Activated naive CD4-positive, alpha-beta T cell treated with anti-CD3 and anti-CD28 coated beads, Interleukin-2, amount 10 ng/mL, durations not matched to agents 7 days and 5 days (primary cell): ENCODE data around the gene TULP1.

Experiments
- CTCF ChIA-PET: fragments of 350-600 bp; sonication (Branson Sonifier 250); formaldehyde crosslinking; loops from one replicate; lab custom pipeline; 2021; ENCODE audit warnings: antibody characterized with exemption; lab: Charles Lee
- DNase-seq: peaks from one replicate; pipeline ENCODE4 v3.0.0-alpha.2; 2020
- H3K27ac Mint-ChIP-seq: one replicate; pipeline ENCODE4 v1.8.0; 2021; ENCODE audit warnings: mild to moderate bottlenecking, moderate library complexity, mixed read lengths
- H3K27me3 Mint-ChIP-seq: one replicate; pipeline ENCODE4 v1.8.0; 2021; ENCODE audit warnings: mild to moderate bottlenecking, mixed read lengths
- H3K36me3 Mint-ChIP-seq: one replicate; pipeline ENCODE4 v1.8.0; 2021; ENCODE audit warnings: mixed read lengths
- H3K4me1 Mint-ChIP-seq: one replicate; pipeline ENCODE4 v1.8.0; 2021; ENCODE audit warnings: mixed read lengths
- H3K4me3 Mint-ChIP-seq: one replicate; pipeline ENCODE4 v1.8.0; 2021; ENCODE audit warnings: mild to moderate bottlenecking, moderate library complexity, mixed read lengths
- H3K9me3 Mint-ChIP-seq: one replicate; pipeline ENCODE4 v1.8.0; 2021; ENCODE audit warnings: mixed read lengths

The TULP1 gene

GRCh38 chr6:35489066-35489465, 23.6 kb downstream of the TULP1 start:
- no peak for DNase-seq
- CTCF ChIA-PET: no interaction called here
- Mint-ChIP-seq H3K36me3 (no peaks in the 10 kb centered on the region), H3K27ac (no peak overlapping the region), H3K9me3 (no peaks in the 10 kb centered on the region), H3K4me3 (no peak overlapping the region), H3K4me1 (peaks cover 11% of the 10 kb centered on the region), H3K27me3 (peaks cover 41% of the 10 kb centered on the region)

- Mint-ChIP-seq H3K4me1 (peaks cover 7% of the 10 kb centered on the region), H3K4me3 (no peak overlapping the region), H3K27me3 (peaks cover 42% of the 10 kb centered on the region), H3K36me3 (no peaks in the 10 kb centered on the region), H3K27ac (no peak overlapping the region), H3K9me3 (no peaks in the 10 kb centered on the region)
- CTCF ChIA-PET: no interaction called here
- no peak for DNase-seq
Measured at GRCh38 chr6:35488517-35488862, 24.2 kb downstream of the TULP1 start.

- H3K4me3 Mint-ChIP-seq: no peak overlapping the region
- no peaks in the 10 kb centered on the region for H3K9me3 Mint-ChIP-seq
- CTCF ChIA-PET: no interaction called here
- no peak for DNase-seq
- H3K4me1 Mint-ChIP-seq: peaks cover 7% of the 10 kb centered on the region
- H3K27ac Mint-ChIP-seq: no peak overlapping the region
- peaks cover 43% of the 10 kb centered on the region for H3K27me3 Mint-ChIP-seq
- no peaks in the 10 kb centered on the region for H3K36me3 Mint-ChIP-seq
Measured at GRCh38 chr6:35487658-35488516, 24.8 kb downstream of the TULP1 start.

- Mint-ChIP-seq H3K36me3 (no peaks in the 10 kb centered on the region), H3K4me1 (peaks cover 7% of the 10 kb centered on the region), H3K27me3 (peaks cover 34% of the 10 kb centered on the region), H3K9me3 (no peaks in the 10 kb centered on the region), H3K4me3 (no peak overlapping the region), H3K27ac (no peak overlapping the region)
- CTCF ChIA-PET: no interaction called here
- DNase-seq: no peak
Measured at GRCh38 chr6:35486005-35486925, 26.4 kb downstream of the TULP1 start.

GRCh38 chr6:35485402-35485877, 27.3 kb downstream of the TULP1 start:
- H3K27me3 Mint-ChIP-seq: peaks cover 32% of the 10 kb centered on the region
- no peak overlapping the region for H3K27ac Mint-ChIP-seq
- no peak for DNase-seq
- CTCF ChIA-PET: interaction anchor here (0.7 kb wide), 1 partner anchor 36 kb away, joined by 3 read pairs; no protein-coding TSS in a partner anchor
- H3K4me1 Mint-ChIP-seq: peaks cover 7% of the 10 kb centered on the region
- no peaks in the 10 kb centered on the region for H3K36me3 Mint-ChIP-seq
- no peaks in the 10 kb centered on the region for H3K9me3 Mint-ChIP-seq
- no peak overlapping the region for H3K4me3 Mint-ChIP-seq

GRCh38 chr6:35484921-35485392, 27.7 kb downstream of the TULP1 start:
- CTCF ChIA-PET: interaction anchor here (0.7 kb wide), 1 partner anchor 36 kb away, joined by 3 read pairs; no protein-coding TSS in a partner anchor
- no peaks in the 10 kb centered on the region for H3K36me3 Mint-ChIP-seq
- H3K9me3 Mint-ChIP-seq: no peaks in the 10 kb centered on the region
- no peak overlapping the region for H3K27ac Mint-ChIP-seq
- H3K4me1 Mint-ChIP-seq: peaks cover 7% of the 10 kb centered on the region
- H3K27me3 Mint-ChIP-seq: peaks cover 33% of the 10 kb centered on the region
- no peak for DNase-seq
- no peak overlapping the region for H3K4me3 Mint-ChIP-seq

GRCh38 chr6:35483893-35484645, 28.6 kb downstream of the TULP1 start:
- H3K27me3 Mint-ChIP-seq: peaks cover 36% of the 10 kb centered on the region
- no peak overlapping the region for H3K4me3 Mint-ChIP-seq
- H3K36me3 Mint-ChIP-seq: no peaks in the 10 kb centered on the region
- no peak overlapping the region for H3K27ac Mint-ChIP-seq
- no peaks in the 10 kb centered on the region for H3K9me3 Mint-ChIP-seq
- peaks cover 7% of the 10 kb centered on the region for H3K4me1 Mint-ChIP-seq
- CTCF ChIA-PET: no interaction called here
- no peak for DNase-seq

GRCh38 chr6:35483490-35483889, 29.2 kb downstream of the TULP1 start:
- Mint-ChIP-seq H3K27me3 (peaks cover 36% of the 10 kb centered on the region), H3K9me3 (no peaks in the 10 kb centered on the region), H3K36me3 (no peaks in the 10 kb centered on the region), H3K4me1 (peaks cover 7% of the 10 kb centered on the region), H3K4me3 (no peak overlapping the region), H3K27ac (no peak overlapping the region)
- no peak for DNase-seq
- CTCF ChIA-PET: no interaction called here

GRCh38 chr6:35483062-35483461, 29.6 kb downstream of the TULP1 start:
- Mint-ChIP-seq H3K36me3 (no peaks in the 10 kb centered on the region), H3K4me3 (no peak overlapping the region), H3K27me3 (peaks cover 40% of the 10 kb centered on the region), H3K9me3 (no peaks in the 10 kb centered on the region), H3K27ac (no peak overlapping the region), H3K4me1 (peaks cover 6% of the 10 kb centered on the region)
- no peak for DNase-seq
- CTCF ChIA-PET: no interaction called here

GRCh38 chr6:35481226-35481625, 31.5 kb downstream of the TULP1 start:
- no peak for DNase-seq
- Mint-ChIP-seq H3K4me3 (no peak overlapping the region), H3K36me3 (no peaks in the 10 kb centered on the region)

GRCh38 chr6:35480176-35480575, 32.5 kb downstream of the TULP1 start:
- H3K4me3 Mint-ChIP-seq: no peak overlapping the region
- no peak for DNase-seq
- H3K27ac Mint-ChIP-seq: no peak overlapping the region
- CTCF ChIA-PET: interaction anchor here (0.9 to 1.2 kb wide), 2 partner anchors 8 to 187 kb away, joined by 3 read pairs; no protein-coding TSS in a partner anchor
- peaks cover 44% of the 10 kb centered on the region for H3K27me3 Mint-ChIP-seq
- no peaks in the 10 kb centered on the region for H3K36me3 Mint-ChIP-seq
- no peaks in the 10 kb centered on the region for H3K4me1 Mint-ChIP-seq
- no peaks in the 10 kb centered on the region for H3K9me3 Mint-ChIP-seq

More at GRCh38 chr6:35481226-35481625, 31.5 kb downstream of the TULP1 start:
- no peaks in the 10 kb centered on the region for H3K9me3 Mint-ChIP-seq
- no peak overlapping the region for H3K27ac Mint-ChIP-seq
- H3K27me3 Mint-ChIP-seq: peaks cover 44% of the 10 kb centered on the region
- H3K4me1 Mint-ChIP-seq: no peaks in the 10 kb centered on the region
- CTCF ChIA-PET: interaction anchor here (0.8 to 0.9 kb wide), 3 partner anchors 9 to 187 kb away, joined by 3 to 4 read pairs (median 4); no protein-coding TSS in a partner anchor

GRCh38 chr6:35478259-35478658, 34.4 kb downstream of the TULP1 start:
- no peak overlapping the region for H3K4me3 Mint-ChIP-seq
- peaks cover 3% of the 10 kb centered on the region for H3K36me3 Mint-ChIP-seq
- H3K4me1 Mint-ChIP-seq: no peaks in the 10 kb centered on the region
- no peak overlapping the region for H3K27ac Mint-ChIP-seq
- no peaks in the 10 kb centered on the region for H3K9me3 Mint-ChIP-seq
- no peak for DNase-seq
- CTCF ChIA-PET: no interaction called here
- peaks cover 35% of the 10 kb centered on the region for H3K27me3 Mint-ChIP-seq

- no peak for DNase-seq
- Mint-ChIP-seq H3K4me1 (no peaks in the 10 kb centered on the region), H3K27ac (no peak overlapping the region), H3K27me3 (peaks cover 31% of the 10 kb centered on the region), H3K9me3 (no peaks in the 10 kb centered on the region), H3K4me3 (no peak overlapping the region), H3K36me3 (peaks cover 3% of the 10 kb centered on the region)
- CTCF ChIA-PET: interaction anchor here (0.6 kb wide), 1 partner anchor 58 kb away, joined by 3 read pairs; no protein-coding TSS in a partner anchor
Measured at GRCh38 chr6:35477551-35478179, 35.0 kb downstream of the TULP1 start.
